Activated CD4-positive, alpha-beta T cell treated with anti-CD3 and anti-CD28 coated beads for 4 hours (primary cell): Measurements from ENCODE around the gene SLC14A1.

ENCODE experiments used
- DNase-seq, 2 donors: peaks; one replicate each; pipeline ENCODE4 v3.0.0-alpha.2; 2020

SLC14A1 gene

DNA sequence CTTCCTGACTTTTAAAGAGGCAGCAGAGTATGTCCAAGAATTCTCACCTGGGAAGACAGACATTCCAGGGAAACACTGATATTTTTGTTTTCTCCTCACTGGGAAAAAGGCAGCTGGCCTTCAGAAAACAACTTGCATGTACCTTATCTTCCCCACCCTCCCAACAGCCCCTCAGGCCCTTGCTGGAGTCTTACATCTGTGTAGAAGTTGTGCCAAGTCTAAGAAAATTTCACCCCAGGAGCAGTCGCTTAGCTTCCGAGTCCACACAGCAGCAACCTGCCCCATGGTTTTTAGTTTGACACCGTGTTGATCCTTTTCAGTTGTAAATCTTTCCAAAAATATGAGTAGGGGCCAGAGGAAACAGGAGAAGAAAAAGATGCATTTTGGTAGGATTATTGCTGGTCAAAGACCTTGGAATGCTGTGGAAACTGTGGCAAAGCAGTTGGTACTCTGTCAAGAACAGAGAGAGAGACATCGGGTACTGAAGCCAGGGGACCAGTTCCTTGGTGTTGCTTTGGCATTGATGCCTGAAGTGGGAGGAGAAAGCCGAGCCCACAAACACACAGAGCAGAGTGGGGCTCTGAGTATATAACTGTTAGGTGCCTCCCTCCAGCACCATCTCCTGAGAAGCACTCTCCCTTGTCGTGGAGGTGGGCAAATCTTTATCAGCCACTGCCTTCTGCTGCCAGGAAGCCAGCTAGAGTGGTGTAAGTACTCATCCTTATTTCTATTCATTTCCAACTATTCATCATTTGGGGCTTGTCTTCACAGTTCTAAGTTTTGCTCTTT, at the start of gene SLC14A1:
Gene SLC14A1, plus strand, starts transcription at position 615 of the 789 bp plus-strand sequence. CDS start 6,140 bp downstream, outside the sequence.
- DNase-seq, result no peak

DNA sequence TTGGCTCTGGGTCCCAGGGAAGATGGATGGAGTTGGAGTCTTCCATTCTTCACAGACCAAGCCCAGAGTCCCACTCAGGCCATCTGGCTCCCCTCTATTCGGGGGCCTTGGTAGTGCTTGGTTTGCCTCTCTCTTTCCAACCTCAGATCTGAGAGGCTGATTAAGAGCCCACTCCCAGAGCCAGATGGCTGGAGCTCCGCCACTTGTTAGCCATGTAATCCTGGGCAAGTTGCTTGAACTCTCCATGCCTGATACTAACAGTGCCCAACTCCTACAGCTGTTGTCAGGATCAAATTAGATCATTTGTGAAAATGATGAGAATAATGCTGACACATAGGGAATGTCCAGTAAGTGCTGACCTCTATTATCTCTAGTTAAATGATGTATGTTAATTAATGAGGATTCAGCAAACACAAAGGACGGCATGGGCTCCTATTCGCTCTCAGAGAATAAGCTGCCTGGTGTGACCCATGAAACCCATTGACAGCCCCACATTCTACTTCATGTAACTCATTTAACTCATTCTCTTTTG, 46.6 kb upstream of the SLC14A1 start:
- DNase-seq, result no peak

DNA sequence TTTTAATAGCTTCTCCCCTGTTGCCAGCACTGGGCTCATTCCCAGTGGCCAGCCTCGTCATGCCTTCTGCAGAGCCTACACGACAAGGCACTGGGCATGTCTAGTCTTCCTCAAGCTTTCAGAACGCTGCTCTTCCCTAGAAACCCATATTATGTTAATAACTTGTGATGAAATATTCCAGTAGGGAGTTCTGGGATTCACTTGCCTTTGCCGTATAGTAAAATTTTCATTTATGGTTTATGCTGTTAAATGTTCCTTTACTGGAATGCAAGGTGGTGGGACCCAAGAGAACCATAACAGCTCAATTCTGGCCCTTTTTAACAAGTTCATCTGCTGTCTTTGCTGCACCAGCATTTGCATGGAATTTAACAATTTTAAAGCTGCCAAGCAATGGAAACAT, 45.5 kb upstream of the SLC14A1 start:
- no peak for DNase-seq

DNA sequence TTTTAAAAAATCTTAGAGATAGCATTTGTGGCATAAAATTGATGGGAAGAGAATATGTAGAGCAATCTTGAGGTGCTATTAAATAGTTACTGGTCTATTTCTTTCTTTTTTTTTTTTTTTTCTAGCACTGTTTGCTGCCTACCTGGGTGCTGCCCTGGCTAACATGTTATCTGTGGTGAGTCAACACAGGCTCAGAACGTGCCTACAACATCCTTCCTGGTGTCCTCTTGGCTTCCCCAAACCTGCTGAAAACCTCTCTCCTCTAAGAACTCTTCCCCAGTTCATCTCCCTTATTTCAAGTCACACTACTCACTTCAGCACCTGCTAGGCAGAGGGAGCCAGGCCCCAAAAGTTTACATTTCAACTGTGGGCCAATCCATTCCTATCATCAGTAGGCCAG, 45.1 kb upstream of the SLC14A1 start:
- DNase-seq, result no peak

DNA sequence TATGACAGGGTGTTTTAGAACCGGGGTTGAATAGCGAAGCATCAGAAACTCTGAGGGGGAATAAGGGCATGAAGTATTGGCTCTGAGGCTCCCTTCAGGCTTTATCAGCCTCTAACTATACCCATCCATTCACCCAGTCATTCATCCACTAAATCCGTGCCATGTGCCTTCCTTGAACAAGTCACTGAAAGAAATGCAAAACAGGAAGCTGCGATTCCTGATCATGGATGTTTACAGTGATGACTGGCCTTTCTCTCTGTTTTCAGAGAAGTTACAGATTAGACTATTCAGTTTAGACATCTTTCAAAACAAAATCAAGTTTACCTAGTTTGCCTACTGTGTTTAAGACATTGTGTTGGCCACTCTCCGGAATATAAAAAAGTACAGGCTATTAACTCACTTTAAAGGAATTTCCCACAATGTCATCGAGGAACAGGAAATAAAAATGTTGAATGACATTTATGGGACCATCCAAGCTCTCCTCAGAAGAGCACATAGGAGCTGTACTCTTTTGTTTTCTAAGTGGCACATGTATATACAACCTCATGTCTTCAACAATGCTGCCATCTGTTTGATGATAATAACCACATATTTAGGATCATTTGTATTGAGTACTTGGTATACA, 43.8 kb upstream of the SLC14A1 start:
- no peak for DNase-seq

DNA sequence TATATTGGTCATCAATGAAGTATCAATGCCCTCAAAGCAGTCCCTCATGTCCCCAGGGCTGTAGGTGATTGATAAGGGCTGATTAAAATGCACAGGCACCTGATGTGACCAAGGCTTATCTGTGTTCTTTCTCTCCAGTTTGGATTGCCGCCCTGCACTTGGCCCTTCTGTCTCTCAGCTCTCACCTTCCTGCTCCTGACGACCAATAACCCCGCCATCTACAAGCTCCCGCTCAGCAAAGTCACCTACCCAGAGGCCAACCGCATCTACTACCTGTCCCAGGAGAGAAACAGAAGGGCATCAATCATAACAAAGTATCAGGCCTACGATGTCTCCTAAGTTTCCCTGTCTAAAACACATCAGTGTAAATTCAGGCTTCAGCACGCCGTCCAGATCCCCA, 41.8 kb upstream of the SLC14A1 start:
- DNase-seq, result no peak

DNA sequence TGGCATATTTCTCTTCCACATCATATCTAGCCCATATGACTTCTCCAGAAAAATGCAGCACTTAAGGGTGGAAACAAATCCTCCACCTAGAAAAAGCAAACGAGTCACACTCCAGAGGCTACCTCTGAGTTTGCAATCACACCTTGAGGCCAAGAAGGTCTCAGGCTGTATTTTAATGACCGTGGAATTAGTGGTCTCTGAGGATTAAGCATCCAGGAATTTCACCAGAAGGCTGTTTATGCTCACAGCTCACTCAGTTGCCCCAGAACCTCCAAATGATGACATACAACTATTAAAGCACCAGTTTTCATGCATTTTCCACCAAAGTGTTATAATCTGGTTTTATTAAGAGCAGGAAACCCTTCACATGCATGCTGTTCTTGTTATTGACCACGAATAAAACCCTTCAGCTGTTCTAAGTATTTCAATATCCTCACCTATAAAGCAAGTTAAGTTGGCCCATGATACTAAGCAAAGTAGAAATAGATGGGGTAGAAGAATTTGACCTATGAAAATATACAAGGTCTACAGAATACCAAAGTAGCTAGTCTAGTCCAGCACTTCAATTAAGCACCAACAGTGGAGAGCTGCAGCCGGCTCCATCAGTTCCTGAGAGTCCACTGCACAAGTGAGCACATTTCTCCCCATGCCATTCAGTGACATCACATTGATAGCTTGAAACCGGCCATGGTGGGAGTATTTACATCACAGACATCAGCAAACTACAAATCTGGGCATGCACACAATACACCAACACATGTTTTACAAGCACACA, 39.5 kb upstream of the SLC14A1 start:
- no peak for DNase-seq

DNA sequence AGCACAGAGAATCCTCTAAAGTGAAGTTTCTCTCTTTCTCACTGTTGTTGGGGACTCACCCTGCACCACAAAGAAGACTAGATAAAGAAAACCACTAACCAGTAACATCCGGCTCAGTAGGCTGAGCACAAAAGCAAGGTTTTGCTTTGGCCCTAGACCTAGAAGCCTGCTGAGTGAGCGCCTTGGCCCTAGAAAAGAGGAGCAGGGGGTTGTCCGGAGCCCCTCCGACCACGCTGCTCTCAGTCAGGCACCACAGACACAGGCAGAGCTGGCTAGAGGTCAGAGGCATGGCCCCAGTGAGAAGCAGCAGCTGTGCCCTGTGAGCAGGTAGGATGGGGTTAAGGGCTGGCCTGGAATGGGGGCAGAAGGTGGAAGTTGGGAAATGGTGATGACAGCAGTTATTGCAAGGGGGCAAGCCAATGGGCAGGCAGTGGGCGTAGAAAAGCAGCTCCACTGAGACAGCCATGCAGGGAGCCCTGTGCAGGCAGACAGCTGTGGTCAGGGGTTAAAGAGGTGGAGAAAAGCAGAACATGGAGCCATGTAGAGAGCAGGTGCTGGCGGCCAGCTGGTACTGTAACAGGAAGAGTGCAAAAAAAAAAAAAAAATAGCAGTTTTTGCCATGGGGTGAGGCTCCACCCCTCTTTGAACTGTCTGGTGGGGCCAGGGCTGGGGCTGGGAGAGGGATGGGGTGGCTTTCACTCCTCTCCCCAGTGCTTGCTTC, 36.9 kb upstream of the SLC14A1 start:
- peak; percentile 38 to 47 for DNase-seq

DNA sequence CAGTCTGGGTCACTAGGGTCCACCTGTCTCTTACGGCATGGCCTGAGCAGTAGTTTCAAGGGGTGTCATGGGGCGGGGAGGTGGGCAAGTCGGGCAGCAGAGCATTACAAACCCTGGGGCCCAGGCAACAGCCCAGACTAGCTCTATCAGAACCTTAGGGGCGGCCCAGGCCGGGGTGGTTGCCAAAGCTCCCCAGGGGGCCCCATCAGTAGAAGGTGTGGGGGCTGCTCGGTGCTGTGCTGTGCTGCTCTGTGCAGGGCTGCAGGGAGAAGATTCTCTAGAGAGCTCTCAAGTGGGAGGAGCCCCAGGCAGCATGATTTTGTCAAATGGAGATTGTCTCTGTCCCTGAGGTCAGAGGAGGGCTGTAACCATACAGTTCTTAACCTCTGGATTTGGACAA, 36.4 kb upstream of the SLC14A1 start:
- peak in 1 of 2 donors; percentile 21 for DNase-seq

DNA sequence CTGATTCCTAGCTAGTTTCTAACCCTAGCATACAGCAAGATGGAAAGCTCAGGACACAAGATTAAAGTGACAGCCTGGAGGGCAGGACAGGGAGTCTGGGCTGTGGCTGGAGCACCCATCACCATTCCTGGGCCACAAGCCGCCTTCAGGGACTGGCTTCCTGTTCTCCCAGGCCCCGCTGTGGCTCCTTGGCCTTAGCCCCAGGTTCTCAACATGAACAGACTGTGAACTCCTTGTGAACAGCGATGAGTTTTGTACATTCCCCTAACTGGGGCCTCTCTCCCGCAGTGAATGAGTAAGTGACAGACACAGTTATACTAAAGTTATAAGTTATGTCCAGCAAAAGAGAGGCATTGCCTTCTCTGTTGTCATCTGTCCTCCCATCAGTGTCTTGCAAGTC, 35.9 kb upstream of the SLC14A1 start:
- DNase-seq, result no peak

DNA sequence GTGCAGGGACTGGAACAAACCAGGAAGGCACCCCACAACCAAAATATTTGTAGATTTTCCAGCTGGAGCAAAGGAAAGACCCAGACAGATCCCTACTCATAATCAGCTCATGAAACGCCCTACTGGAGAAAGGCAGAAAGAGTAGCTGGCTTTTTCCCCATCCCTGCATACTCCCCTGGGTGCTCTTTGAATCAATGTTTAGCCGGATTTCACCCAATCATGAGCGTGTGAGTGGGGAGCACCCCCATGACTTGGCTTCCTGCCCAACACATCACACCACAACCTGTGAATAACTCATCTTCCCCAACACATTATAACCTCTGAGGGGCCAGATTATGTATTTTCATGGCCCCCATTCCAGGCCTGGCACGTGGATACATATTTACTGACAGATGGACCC, 35.1 kb upstream of the SLC14A1 start:
- DNase-seq, result peak; percentile 69 to 72

DNA sequence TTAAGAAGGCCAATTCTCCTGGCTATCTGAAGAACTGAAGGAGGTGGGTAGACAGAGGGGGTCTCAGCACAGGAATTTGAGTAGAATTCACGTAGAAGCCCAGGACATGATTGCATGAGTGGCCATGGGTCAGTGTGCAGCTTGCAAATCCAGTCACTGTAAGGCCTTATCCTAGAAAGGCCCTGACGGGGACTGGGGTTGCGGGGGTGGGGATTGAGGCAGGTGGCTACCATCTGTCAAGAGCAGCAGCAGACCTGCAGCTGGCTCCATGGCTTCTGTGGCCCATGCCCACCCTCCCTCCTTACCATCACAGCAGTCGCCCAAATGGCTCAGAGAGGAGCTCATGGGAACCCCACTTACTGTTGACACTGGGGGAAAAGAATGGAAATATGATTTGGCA, 34.6 kb upstream of the SLC14A1 start:
- DNase-seq, result no peak

DNA sequence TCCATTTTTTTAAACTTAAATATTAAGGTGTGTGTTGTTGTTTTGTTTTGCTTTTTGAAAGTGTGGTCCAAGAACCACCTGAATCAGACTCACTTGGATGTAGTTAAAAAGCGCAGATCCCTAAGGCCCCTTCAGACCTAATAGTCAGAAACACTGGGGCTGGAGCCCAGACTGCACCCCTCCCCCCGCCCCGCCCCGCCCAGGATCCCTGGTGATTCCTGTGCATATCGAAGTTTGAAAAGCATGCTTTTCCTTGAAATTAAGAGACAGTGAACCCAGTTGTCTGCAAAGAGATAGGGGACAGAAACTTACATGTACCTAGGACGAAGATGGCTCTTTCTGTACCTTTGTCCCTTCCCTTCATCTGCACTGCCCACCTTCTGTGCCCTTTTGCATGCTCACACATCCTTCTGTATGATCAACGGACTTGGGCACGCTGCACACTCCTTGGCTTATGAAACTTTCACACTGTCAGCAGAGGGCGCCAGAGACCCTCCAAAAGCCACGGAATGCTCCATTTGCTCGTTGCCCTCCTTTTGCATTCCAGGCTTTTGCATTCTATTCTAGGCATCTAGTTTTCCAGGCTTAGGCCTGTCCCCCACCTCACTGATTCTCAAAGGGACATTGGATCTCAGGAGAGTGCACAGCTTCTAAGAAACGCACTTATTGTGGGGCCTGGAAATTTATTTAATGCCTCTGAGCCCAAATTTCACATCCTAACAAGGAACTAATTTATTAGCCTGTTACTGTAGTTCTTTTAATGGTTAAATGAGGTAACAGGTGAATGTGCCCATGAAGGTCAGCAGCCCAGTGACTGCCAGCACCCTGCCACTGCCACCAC, 32.8 kb upstream of the SLC14A1 start:
- peak; percentile 66 to 82 for DNase-seq

DNA sequence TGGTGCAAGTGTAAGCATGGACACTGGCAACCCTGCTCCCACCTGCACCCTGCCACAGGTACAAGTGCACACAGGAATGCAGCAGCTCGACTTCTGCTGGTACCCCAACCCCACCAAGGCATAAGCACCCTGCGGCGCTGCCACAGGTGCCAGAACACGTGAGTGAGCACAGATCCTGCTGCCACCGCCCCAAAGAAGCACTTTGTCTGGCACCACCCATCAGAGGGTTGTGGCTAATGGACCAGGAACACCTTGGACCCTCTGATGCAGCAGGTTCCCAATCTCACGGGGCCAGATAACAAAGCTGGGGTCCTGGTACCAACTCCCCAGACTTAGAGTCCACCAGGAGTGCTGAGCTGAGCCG, 32.2 kb upstream of the SLC14A1 start:
- no peak for DNase-seq

DNA sequence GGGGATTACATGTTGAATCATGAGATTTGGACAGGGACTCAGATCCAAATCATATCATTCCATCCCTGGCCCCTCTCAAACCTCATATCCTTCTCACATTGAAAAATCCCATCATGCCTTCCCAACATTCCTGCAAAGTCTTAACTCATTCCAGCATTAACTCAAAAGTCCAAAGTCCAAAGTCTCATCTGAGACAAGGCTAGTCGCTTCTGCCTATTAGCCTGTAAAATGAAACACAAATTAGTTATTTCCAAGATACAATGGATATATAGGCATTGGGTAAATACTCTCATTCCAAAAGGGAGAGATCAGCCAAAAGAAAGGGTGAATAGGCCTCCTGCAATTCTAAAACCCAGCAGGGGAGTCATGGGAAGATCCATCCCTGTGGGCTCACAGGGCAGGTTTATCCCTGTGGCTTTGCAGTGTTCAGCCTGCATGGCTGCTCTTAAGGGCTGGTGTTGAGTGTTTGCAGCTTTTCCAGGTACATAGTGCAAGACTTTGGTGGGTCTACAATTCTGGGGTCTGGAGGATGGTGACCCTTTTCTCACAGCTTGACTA, 21.2 kb upstream of the SLC14A1 start:
- no peak for DNase-seq

DNA sequence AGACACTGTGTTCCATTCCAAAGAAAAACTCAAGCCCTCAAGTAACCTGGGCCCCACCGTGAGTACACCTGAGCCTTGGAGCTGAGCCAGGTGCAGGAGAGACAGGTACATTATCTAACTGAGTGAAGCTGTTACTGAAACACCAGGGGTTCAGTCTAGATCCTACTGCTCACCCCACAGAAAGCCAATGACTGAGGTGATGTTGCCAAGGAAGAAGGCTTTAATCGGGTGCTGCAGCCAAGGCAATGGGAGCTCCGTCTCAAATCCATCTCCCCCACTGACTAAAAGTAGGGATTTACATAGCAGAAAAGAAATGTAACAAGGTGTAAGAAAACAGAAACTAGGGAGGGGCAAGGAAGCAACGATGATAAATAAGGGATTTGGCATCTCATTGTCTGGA, 15.2 kb upstream of the SLC14A1 start:
- no peak for DNase-seq

DNA sequence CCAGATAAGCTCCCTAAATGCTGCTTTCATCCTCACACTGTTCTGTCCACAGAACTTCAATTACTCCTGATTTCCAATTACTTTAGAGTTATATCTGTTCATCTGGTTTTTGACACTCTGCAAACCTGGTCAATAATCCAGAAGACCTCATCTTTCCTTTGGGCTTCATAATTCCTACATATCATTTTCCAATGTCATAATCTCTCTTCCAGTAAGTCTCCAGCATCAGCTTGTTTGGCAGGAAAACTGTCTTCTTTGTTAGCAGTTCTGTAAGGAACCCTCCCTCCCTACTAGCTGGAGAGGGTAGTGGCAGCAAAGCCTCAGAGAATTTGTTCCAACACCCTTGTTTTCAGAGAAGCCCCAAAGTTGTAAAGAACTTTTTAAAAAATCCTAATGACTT, 11.9 kb upstream of the SLC14A1 start:
- no peak for DNase-seq

DNA sequence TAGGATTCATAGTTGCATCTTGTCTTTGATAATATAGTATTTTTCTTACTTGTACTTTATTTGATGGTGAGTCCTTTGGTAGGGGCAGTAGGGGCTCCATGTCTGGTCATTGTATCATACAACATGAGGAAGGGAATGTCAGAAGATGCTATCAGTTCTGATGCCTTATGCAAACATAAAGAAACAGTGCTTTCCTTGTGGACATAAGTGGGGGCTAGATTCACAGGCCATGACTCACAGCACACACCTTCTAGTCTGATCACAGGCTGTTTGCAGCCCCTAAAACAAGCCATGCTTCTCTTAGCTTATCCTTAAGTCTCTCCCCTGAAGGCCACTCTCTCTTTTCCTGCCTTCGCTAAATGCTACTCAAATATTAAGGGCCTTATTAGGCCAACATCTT, 10.7 kb upstream of the SLC14A1 start:
- no peak for DNase-seq

DNA sequence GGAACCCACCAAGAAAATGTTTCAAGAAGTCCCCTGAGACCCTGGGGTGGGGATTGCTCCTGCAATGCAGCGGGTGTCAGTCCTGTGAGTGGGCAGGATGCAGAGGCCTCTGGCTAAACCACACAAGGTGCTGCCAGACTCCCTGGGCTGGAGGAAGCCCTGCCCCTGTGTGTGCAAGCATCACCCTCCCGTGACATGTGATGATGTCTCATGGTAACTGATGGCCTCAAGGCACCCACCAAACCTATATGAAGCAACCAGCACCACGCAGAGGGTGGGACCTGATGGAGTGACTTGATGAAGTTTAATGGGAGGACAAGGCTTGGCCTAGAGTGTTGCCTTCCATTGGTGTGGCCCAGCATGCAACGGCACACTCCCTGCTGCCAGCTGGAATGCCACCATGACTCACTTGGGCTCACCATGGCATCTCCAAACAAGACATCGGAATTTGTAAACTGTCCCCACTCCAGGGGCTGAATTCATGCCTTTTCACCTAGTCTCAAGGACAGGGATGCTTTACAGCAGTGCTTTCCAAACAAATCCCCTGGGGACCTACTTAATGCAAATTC, 8.7 kb upstream of the SLC14A1 start:
- no peak for DNase-seq

DNA sequence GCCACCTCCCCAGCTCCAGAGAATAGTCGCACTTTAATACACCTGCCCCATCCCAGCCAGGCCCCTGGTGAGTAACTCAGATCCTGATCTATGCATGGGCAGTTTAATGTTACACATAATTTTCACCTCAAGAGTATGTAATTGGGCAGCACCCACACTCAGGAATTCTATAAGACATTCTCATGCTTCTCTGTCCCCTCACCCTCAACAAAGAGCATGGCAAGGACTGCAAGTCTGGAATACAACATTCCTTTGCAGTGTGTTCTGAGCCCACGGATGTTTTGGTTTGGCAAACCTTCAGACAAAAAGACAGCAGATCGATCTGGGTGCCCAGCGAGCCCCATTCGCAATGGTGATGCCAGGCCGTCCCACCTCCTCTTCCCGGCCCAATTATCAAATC, 4.9 kb upstream of the SLC14A1 start:
- no peak for DNase-seq

DNA sequence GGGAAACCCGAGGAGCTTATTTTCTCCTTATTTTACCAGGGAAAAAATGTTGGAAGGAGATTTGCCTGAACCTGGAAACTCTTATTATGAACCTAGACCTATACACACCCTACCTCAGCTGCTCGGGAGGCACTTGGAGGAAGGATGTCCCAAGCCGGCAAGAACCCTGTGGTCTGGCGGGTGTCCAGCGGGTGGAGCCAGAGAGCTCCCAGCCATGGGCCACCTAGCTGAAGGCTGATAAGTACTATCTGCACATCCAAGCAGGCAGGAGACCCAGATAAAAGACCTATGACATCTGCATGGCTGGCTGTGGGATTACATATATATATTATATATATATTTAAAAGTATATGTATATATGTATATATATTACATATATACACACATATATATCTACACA, 1.1 kb upstream of the SLC14A1 start:
- peak; percentile 52 to 58 for DNase-seq
